Colonic mucosa (tissue), 4 donors: ENCODE data around the gene SPTB. TPM values are rescaled to one million over a fixed set of nuclear protein-coding genes. Genes with fewer than 3 reads are reported as not detected.

Source experiments
- DNase-seq: peaks from one replicate; pipeline ENCODE4 v3.0.0-alpha.2; 2020
- H3K27ac ChIP-seq: fragments of 200-600 bp; one replicate; pipeline ENCODE4 v1.8.0; 2021
- H3K27me3 ChIP-seq: fragments of 200-600 bp; one replicate; pipeline ENCODE4 v1.8.0; 2021
- H3K36me3 ChIP-seq: fragments of 200-600 bp; one replicate; pipeline ENCODE4 v1.8.0; 2021
- H3K4me1 ChIP-seq: fragments of 200-600 bp; one replicate; pipeline ENCODE4 v1.8.0; 2021; ENCODE audit warnings: mild to moderate bottlenecking
- H3K4me3 ChIP-seq: fragments of 200-600 bp; one replicate; pipeline ENCODE4 v1.8.0; 2021
- H3K9ac ChIP-seq, 2 donors: one replicate each; pipeline ENCODE4 v1.7.0; 2013; ENCODE audit warnings: control low read depth in 2 of 2, low read depth in 2 of 2, low read length in 2 of 2
- H3K9me3 ChIP-seq: fragments of 200-600 bp; one replicate; pipeline ENCODE4 v1.8.0; 2021
- intact Hi-C: fragments of 100-400 bp; cut with DNase I; formaldehyde crosslinking; loops from one replicate; pipeline ENCODE4 v1.14.1; 2022
- total RNA-seq, 2 donors: library from RNA; stranded (reverse); fragmentation: NEBNext Ultra II Directional in 1 of 2; extraction: Animal tissue kit (Norgen Biotek cat#: 25700) in 1 of 2; gene quantifications; one replicate each; pipeline ENCODE4 v1.2.1, GENCODE V29; 2021
- TF ChIP-seq, protein P1 (sequence below): fragments of 200-600 bp; IDR thresholded peaks from one replicate; pipeline ENCODE4 v1.8.0; 2022; ENCODE audit warnings: antibody characterized with exemption, mild to moderate bottlenecking
- donor health status: healthy.
- donor health status: DM: no; HTN: no; CAD: no.
- donor health status: DM: no; HTN: no; CAD: no.

The SPTB gene
- total RNA-seq, 2 donors from 2014 or later = 0.42 to 0.52 TPM

GRCh38 chr14:64844969-64845536 is 34.7 kb downstream of the SPTB start:
- TF ChIP-seq, protein P1, sequence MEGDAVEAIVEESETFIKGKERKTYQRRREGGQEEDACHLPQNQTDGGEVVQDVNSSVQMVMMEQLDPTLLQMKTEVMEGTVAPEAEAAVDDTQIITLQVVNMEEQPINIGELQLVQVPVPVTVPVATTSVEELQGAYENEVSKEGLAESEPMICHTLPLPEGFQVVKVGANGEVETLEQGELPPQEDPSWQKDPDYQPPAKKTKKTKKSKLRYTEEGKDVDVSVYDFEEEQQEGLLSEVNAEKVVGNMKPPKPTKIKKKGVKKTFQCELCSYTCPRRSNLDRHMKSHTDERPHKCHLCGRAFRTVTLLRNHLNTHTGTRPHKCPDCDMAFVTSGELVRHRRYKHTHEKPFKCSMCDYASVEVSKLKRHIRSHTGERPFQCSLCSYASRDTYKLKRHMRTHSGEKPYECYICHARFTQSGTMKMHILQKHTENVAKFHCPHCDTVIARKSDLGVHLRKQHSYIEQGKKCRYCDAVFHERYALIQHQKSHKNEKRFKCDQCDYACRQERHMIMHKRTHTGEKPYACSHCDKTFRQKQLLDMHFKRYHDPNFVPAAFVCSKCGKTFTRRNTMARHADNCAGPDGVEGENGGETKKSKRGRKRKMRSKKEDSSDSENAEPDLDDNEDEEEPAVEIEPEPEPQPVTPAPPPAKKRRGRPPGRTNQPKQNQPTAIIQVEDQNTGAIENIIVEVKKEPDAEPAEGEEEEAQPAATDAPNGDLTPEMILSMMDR = no peak
- Histone ChIP-seq H3K27ac (no peak overlapping the region), H3K4me3 (no peak overlapping the region), H3K36me3 (no peaks in the 10 kb centered on the region), H3K27me3 (no peaks in the 10 kb centered on the region), H3K9me3 (no peaks in the 10 kb centered on the region), H3K9ac (no peak overlapping the region), H3K4me1 (no peaks in the 10 kb centered on the region)
- DNase-seq = no peak
- intact Hi-C loops = no loop called here

- no peaks in the 10 kb centered on the region for H3K4me1 ChIP-seq
- no peak overlapping the region for H3K27ac ChIP-seq
- no peaks in the 10 kb centered on the region for H3K36me3 ChIP-seq
- no peak overlapping the region for H3K9ac ChIP-seq
- no peak overlapping the region for H3K4me3 ChIP-seq
- H3K27me3 ChIP-seq = no peaks in the 10 kb centered on the region
- no peaks in the 10 kb centered on the region for H3K9me3 ChIP-seq
- no peak for DNase-seq
- intact Hi-C loops = no loop called here
- TF ChIP-seq, protein P1 = no peak
Observed at GRCh38 chr14:64844272-64844671, 35.4 kb downstream of the SPTB start.

- Histone ChIP-seq H3K9me3 (no peaks in the 10 kb centered on the region), H3K27me3 (no peaks in the 10 kb centered on the region), H3K4me3 (no peak overlapping the region), H3K36me3 (no peaks in the 10 kb centered on the region), H3K9ac (no peak overlapping the region), H3K4me1 (no peaks in the 10 kb centered on the region), H3K27ac (no peak overlapping the region)
- DNase-seq = no peak
- intact Hi-C loops = no loop called here
- TF ChIP-seq, protein P1 = no peak
Observed at GRCh38 chr14:64843548-64843947, 36.2 kb downstream of the SPTB start.

DNA sequence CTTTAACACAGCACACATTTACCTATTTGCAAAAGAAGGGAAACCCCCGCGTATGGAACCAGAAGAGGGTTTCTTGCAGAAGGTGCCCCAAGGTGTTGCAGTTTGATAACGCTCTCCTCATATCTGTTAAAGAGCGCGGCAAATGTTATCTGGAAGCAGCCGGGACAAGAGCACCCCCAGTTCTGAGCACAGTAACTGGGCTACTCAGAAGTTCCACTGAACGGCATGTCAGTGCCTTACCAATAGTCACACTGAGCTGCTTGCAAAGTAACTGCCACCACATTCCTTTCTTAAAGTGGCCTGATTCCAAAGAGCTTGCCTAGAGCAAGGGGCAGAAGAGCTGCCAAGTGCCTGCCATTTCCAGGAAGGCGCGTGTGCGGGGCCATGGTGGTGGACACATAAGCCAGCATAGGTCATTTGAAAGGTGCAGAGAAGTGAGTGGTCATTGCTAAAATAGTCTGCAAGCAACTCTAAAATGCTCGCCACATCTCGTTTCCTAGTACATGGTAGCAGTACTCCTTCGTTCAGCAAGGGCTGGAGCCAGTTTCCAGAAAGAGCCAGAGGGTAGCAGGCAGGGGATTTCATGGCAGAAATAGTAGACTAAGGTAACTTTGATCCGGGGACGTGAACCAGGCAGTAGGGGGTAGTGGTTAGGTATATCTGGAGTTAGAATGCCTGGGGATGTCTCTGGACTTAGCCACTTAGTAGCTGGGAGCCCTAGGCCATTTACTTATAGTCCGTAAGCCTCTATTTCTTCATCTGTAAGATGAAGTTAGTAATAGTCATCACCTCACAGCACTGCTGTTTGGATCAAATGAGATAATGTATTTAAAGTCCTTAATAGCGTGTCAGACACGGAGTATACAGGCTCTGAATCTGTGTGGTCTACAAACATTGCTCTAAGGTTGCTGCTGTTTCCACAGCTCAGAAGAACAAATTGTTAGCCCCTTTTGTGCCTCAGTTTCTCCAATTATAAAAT is 37.6 kb downstream of the SPTB start:
- H3K27me3 ChIP-seq = no peaks in the 10 kb centered on the region

GRCh38 chr14:64841121-64841651 is 38.5 kb downstream of the SPTB start:
- no peaks in the 10 kb centered on the region for H3K27me3 ChIP-seq
- no peak overlapping the region for H3K9ac ChIP-seq
- no peak overlapping the region for H3K4me3 ChIP-seq
- H3K4me1 ChIP-seq = no peaks in the 10 kb centered on the region
- TF ChIP-seq, protein P1 = no peak
- DNase-seq = no peak
- H3K36me3 ChIP-seq = no peaks in the 10 kb centered on the region
- intact Hi-C loops = no loop called here
- no peak overlapping the region for H3K27ac ChIP-seq
- H3K9me3 ChIP-seq = no peaks in the 10 kb centered on the region

More for the DNA sequence above, 37.6 kb downstream of the SPTB start:
- Histone ChIP-seq H3K4me3 (no peak overlapping the region), H3K4me1 (no peaks in the 10 kb centered on the region), H3K9ac (no peak overlapping the region), H3K36me3 (no peaks in the 10 kb centered on the region), H3K9me3 (no peaks in the 10 kb centered on the region), H3K27ac (no peak overlapping the region)
- TF ChIP-seq, protein P1 = no peak
- DNase-seq = no peak
- intact Hi-C loops = no loop called here
